GM21786 (cell line): Measurements from ENCODE around the gene XG.
"Not testable (repeated sequence)": the region's sequence is repeated elsewhere in the genome, so short reads cannot be mapped to it uniquely, and the experiment has no call there.

Source experiments
- ATAC-seq: cut with Tn5 transposase; IDR thresholded peaks from one replicate; pipeline ENCODE4 v1.9.1; 2021; ENCODE audit not compliant: unreplicated experiment

Gene XG

GRCh38 chrX:2732649-2733048 lies 19.2 kb upstream of the XG start:
- ATAC-seq, result no peak

GRCh38 chrX:2733286-2733685 lies 18.6 kb upstream of the XG start:
- no peak for ATAC-seq

- ATAC-seq, result no peak
Measured at GRCh38 chrX:2735270-2735669, 16.6 kb upstream of the XG start.

DNA sequence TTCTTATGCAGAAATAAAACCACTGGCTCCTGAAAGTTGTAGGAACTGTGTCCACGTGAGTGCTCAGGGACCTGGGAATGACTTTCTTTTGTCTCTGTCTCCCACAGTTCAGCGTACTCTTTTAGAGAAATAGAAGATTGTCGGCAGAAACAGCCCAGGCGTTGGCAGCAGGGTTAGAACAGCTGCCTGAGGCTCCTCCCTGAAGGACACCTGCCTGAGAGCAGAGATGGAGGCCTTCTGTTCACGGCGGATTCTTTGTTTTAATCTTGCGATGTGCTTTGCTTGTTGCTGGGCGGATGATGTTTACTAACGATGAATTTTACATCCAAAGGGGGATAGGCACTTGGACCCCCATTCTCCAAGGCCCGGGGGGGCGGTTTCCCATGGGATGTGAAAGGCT lies 11.2 kb upstream of the XG start:
- ATAC-seq, result no peak

- no peak for ATAC-seq
Measured at GRCh38 chrX:2741386-2741785, 10.5 kb upstream of the XG start.

GRCh38 chrX:2746250-2746649 lies 5.6 kb upstream of the XG start:
- ATAC-seq, result not testable (repeated sequence)

GRCh38 chrX:2748171-2748814 lies 3.5 kb upstream of the XG start:
- no peak for ATAC-seq

DNA sequence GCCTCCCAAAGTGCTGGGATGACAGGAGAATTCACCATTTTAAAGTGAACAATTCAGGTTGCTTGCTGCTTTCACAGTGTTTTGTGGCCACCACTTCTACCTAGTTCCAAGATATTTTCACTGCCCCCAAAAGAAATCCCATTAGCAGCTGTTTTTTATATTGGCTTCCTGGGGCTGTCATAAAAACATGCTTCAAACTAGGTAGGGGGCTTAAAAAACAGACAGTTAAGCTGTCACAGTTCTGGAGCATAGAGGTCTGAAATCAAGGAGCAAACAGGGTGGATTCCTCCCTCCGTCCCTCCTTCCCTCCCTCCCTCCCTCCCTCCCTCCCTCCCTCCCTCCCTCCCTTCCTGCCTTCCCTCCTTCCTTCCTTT lies 3.0 kb upstream of the XG start:
- ATAC-seq, result no peak

GRCh38 chrX:2751291-2751690 lies 549 bp upstream of the XG start:
- no peak for ATAC-seq

DNA sequence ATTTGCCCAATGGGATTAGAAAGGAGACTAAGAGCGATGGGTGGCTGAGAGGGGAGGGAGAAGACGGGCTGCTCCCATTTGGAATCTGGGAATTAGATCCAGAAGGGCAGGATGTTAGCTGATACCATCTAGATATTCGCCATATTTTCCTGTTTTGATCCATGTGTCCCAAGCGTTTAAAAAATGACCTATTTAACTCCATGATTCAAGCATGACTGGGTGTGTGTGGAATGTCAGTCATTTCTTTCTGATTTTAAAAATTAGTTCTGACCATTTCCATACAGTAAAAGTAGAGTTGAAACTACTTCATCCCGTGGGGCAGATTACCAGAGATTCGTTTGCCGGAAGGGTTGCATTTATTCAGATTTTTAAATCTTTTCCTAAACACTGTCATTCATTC lies 601 bp downstream of the XG start:
- ATAC-seq, result not testable (repeated sequence)

DNA sequence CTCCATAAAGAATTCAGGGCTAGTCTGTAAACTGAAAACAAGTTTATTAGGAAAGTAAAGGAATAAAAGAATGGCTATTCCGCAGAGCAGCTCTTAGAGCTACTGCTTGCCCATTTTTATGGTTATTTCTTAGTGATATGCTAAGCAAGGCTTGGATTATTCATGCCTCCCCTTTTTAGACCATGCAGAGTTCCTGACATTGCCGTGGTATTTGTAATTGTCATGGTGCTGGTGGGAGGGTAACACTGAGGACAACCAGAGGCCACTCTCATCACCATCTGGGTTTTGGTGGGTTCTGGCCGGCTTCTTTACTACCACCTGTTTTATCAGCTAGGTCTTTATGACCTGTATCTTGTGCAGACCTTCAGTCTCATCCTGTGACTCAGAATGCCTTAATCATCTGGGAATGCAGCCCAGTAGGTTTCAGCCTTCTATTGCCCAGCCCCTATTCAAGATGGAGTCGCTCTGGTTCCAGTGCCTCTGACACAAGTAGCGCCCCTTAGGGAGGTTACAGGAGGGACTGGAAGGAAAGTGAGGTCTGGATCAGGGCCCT lies 3.4 kb downstream of the XG start:
- ATAC-seq, result not testable (repeated sequence)

DNA sequence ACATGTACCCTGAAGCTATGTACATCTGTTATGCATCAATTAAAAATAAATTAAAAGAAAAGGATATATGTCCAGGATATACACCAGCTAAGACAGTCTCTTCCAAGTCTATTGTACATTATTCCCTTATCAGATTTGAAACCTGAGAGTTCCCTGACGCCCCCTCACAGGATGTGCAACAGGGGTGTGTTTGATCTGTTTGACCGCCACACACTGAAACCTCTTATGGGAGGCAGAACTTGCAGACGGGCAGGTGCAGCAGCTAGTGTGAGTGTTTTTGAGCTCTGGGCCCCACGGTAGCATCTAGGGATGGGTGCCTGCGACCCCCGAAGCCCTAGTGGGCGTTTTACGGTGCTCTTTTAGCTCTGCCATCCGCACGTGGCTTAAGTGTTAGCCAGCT lies 4.7 kb downstream of the XG start:
- ATAC-seq, result no peak

GRCh38 chrX:2761246-2761645 lies 9.4 kb downstream of the XG start:
- no peak for ATAC-seq

DNA sequence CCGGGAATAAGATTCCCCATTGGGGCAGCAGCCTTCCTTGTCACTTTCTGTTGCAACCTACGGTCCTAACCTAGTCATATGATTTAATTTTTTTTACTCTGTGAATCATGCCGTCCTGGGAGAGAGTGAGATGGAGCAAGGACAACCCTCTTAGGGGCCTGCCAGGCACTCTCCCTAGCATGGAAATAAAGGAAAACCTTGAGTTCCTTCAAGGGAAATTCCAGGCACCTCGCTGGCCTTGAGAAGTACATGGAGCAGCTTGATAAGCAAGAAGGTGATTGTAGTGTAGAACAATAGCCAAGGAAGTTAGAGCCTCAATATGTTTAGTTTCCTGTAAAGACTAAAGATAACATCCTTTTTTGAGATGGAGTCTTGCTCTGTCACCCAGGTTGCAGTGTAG lies 10.8 kb downstream of the XG start:
- ATAC-seq, result not testable (repeated sequence)

DNA sequence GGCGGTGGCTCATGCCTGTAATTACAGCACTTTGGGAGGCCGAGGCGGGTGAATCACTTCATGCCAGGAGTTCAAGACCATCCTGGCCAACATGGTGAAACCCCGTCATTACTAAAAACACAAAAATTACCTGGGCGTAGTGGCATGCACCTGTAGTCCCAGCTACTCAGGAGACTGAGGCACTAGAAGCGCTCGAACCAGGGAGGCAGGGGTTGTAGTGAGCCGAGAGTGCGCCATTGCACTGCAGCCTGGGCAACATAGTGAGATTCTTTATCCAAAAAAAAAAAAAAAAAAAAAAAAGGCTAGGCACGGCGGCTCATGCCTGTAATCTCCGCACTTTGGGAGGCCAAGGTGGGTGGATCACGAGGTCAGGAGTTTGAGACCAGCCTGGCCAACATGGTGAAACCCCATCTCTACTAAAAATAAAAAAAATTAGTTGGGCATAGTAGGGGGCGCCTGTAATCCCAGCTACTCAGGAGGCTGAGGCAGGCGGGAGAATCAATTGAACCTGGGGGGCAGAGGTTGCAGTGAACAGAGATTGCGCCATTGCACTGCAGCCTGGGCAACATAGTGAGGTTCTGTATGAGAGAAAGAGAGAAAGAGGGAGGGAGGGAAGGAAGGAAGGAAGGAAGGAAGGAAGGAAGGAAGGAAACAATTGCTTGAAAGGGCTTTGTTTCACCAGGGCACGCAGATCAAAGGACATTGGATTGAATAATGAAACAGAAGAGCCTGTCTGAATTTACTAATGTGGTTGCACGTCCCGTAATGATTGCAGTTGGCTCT lies 13.1 kb downstream of the XG start:
- not testable (repeated sequence) for ATAC-seq

- ATAC-seq, result no peak
Measured at GRCh38 chrX:2765549-2765830, 13.7 kb downstream of the XG start.

- no peak for ATAC-seq
Measured at GRCh38 chrX:2766906-2767305, 15.1 kb downstream of the XG start.

DNA sequence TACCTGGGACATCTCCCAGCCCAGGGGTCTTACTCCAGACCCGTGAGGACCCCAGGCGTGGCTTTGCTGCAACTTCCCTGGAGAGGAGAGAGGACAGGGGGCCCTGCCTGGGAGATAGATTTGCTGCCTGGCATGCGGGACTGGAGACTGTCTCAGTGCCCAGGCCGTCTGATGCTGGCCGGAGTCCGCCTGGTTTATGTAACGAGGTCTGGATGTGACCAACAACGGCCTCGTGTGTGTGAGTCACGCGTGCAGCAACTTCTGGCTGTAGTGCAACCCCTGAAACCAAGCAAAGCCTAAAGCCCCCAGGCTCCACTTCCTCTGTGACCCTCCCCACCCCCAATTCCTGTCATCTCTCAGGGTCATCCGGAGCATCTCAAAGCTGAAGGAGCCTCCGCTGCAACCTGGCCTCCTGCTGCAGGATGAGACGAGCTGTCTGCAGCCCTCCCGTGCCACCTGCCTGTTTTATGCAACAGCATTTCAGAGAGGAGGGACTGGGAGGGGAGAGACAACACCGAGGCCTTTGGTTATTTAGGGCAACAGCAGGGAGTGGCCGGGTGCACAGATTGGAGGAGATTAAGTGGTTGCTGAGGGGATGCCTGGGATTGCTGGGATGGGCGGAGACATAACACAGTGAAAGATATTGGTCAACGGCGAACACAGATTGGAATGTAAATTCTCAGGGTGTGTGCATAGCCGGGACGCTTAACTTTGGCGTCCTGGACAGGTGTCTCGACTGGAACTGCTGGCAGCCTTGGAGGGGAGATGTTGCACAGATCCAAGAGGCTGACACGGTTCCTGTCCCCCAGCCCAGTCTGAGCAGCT lies 16.0 kb downstream of the XG start:
- no peak for ATAC-seq

- ATAC-seq, result no peak
Measured at GRCh38 chrX:2769615-2770014, 17.8 kb downstream of the XG start.

DNA sequence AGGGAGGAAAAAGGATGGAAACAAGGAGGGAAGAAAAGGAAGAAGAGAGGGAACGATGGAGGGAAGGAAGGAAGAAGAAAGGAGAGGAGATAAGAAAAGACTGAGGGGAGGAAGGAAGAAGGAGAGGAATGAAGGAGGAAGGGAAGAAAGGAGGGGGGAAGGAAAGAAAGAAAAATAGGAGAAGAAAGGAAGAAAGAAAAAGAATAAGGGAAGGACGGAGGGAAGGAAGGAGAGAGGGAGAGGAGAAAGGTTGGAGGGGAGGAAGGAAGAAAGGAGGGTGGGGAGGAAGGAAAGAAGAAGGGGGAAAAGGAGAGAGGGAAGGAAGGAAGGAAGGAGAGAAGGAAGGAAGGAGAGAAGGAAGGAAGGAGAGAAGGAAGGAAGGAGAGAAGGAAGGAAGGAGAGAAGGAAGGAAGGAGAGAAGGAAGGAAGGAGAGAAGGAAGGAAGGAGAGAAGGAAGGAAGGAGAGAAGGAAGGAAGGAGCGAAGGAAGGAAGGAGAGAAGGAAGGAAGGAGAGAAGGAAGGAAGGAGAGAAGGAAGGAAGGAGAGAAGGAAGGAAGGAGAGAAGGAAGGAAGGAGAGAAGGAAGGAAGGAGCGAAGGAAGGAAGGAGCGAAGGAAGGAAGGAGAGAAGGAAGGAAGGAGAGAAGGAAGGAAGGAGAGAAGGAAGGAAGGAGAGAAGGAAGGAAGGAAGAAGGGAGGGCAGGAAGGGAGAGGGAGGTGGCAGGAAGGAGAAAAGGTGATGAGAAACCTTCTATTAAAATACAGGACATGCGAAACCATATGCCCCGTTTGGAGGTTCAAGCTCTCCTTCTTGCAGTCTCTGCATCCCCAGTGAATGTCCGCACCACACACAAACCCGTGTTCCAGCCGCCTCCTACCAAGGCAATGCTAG lies 21.6 kb downstream of the XG start:
- not testable (repeated sequence) for ATAC-seq

DNA sequence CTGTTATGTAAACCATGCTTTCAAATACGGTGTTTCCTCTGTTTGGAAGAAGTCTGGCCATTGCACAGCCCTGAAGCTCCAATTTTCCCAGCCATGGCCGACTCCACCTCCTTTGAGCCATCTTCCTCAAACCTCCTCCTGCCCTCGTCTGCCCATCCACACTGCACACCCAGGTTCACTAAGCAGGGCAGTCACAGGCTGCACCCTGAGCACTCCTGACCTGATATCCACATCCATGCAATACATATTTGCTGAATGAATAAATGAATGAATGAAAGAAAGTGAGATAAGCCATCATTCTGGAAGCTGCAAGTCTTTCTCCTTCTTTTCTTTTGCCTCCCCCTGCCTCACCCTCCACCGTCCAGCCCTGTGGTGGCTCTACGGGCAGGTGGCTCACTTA lies 22.2 kb downstream of the XG start:
- no peak for ATAC-seq
